HepG2 (cell line): ENCODE results near the gene ALS2CL.

Experiments used
- MEIS2 ChIP-seq: sonication (generic); formaldehyde crosslinking; IDR thresholded peaks from 2 replicates; pipeline ENCODE4 v1.9.0; 2021; ENCODE audit warnings: mild to moderate bottlenecking, missing genetic modification reagents
- MTF1 ChIP-seq: sonication (generic); formaldehyde crosslinking; IDR thresholded peaks from 2 replicates; pipeline ENCODE4 v1.5.0; 2020; ENCODE audit warnings: missing genetic modification reagents
- NFYC ChIP-seq: IDR thresholded peaks from 2 replicates; pipeline ENCODE4 v1.6.1; 2016; ENCODE audit warnings: missing genetic modification reagents, missing compliant biosample characterization
- NR1H2 ChIP-seq: sonication (generic); formaldehyde crosslinking; IDR thresholded peaks from 2 replicates; pipeline ENCODE4 v1.8.1; 2022; ENCODE audit warnings: low read depth, missing genetic modification reagents, borderline replicate concordance
- YY1 ChIP-seq: IDR thresholded peaks from 2 replicates; pipeline ENCODE4 v1.6.1; 2011; ENCODE audit warnings: low read length, low read depth, moderate library complexity, mild to moderate bottlenecking; ENCODE audit not compliant: insufficient read depth, insufficient replicate concordance
- ZNF780A ChIP-seq: sonication (generic); formaldehyde crosslinking; IDR thresholded peaks from 2 replicates; pipeline ENCODE4 v1.8.0; 2022; ENCODE audit warnings: mild to moderate bottlenecking, missing genetic modification reagents, moderate library complexity
- TF ChIP-seq, protein P1 (sequence below): sonication (generic); formaldehyde crosslinking; IDR thresholded peaks from 2 replicates; pipeline ENCODE4 v1.4.0; 2020; ENCODE audit warnings: missing genetic modification reagents
- TF ChIP-seq, protein P2 (sequence below): sonication (generic); IDR thresholded peaks from 2 replicates; pipeline ENCODE4 v1.6.1; 2016; ENCODE audit warnings: low read depth, borderline replicate concordance
- TF ChIP-seq, protein P3 (sequence below): sonication (generic); formaldehyde crosslinking; IDR thresholded peaks from 2 replicates; pipeline ENCODE4 v1.8.1; 2023; ENCODE audit warnings: missing genetic modification reagents, inconsistent platforms, borderline replicate concordance
- TF ChIP-seq, protein P4 (sequence below): sonication (generic); formaldehyde crosslinking; IDR thresholded peaks from 2 replicates; pipeline ENCODE4 v1.5.0; 2020; ENCODE audit warnings: mild to moderate bottlenecking, missing genetic modification reagents, moderate library complexity

DNA sequence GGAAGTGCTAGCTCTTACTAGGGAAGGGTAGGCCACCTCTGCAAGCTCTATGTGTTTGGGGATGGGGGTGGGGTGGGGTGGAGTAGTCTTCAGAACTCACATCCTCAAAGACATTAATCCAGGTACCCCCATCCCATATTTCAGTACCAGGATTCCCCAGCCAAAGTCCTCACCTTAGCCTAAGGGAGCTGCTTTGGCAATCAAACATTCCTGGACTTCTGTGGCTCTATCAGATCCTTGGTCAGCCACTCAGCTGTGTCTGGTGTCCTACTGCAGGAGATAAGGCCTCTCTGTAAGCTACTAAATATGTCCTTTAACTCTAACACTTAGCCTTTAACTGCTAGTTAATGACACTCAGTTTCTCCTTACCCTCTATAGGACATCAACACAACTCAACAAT is 54.3 kb downstream of the ALS2CL start:
- TF ChIP-seq ZNF780A (CRISPR knock-in tag), result no peak
- TF ChIP-seq, protein P1, sequence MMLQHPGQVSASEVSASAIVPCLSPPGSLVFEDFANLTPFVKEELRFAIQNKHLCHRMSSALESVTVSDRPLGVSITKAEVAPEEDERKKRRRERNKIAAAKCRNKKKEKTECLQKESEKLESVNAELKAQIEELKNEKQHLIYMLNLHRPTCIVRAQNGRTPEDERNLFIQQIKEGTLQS (CRISPR knock-in tag), result no peak
- TF ChIP-seq, protein P2, sequence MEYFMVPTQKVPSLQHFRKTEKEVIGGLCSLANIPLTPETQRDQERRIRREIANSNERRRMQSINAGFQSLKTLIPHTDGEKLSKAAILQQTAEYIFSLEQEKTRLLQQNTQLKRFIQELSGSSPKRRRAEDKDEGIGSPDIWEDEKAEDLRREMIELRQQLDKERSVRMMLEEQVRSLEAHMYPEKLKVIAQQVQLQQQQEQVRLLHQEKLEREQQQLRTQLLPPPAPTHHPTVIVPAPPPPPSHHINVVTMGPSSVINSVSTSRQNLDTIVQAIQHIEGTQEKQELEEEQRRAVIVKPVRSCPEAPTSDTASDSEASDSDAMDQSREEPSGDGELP, result no peak
- TF ChIP-seq NFYC, result no peak
- TF ChIP-seq YY1, result no peak
- TF ChIP-seq, protein P3, sequence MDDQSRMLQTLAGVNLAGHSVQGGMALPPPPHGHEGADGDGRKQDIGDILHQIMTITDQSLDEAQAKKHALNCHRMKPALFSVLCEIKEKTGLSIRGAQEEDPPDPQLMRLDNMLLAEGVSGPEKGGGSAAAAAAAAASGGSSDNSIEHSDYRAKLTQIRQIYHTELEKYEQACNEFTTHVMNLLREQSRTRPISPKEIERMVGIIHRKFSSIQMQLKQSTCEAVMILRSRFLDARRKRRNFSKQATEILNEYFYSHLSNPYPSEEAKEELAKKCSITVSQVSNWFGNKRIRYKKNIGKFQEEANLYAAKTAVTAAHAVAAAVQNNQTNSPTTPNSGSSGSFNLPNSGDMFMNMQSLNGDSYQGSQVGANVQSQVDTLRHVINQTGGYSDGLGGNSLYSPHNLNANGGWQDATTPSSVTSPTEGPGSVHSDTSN (CRISPR knock-in tag), result no peak
- no peak for TF ChIP-seq MTF1
- TF ChIP-seq, protein P4, sequence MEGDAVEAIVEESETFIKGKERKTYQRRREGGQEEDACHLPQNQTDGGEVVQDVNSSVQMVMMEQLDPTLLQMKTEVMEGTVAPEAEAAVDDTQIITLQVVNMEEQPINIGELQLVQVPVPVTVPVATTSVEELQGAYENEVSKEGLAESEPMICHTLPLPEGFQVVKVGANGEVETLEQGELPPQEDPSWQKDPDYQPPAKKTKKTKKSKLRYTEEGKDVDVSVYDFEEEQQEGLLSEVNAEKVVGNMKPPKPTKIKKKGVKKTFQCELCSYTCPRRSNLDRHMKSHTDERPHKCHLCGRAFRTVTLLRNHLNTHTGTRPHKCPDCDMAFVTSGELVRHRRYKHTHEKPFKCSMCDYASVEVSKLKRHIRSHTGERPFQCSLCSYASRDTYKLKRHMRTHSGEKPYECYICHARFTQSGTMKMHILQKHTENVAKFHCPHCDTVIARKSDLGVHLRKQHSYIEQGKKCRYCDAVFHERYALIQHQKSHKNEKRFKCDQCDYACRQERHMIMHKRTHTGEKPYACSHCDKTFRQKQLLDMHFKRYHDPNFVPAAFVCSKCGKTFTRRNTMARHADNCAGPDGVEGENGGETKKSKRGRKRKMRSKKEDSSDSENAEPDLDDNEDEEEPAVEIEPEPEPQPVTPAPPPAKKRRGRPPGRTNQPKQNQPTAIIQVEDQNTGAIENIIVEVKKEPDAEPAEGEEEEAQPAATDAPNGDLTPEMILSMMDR (CRISPR knock-in tag), result no peak
- no peak for TF ChIP-seq MEIS2 (CRISPR knock-in tag)
- no peak for TF ChIP-seq NR1H2
